ENCODE data around the gene TRIM62.

DNA sequence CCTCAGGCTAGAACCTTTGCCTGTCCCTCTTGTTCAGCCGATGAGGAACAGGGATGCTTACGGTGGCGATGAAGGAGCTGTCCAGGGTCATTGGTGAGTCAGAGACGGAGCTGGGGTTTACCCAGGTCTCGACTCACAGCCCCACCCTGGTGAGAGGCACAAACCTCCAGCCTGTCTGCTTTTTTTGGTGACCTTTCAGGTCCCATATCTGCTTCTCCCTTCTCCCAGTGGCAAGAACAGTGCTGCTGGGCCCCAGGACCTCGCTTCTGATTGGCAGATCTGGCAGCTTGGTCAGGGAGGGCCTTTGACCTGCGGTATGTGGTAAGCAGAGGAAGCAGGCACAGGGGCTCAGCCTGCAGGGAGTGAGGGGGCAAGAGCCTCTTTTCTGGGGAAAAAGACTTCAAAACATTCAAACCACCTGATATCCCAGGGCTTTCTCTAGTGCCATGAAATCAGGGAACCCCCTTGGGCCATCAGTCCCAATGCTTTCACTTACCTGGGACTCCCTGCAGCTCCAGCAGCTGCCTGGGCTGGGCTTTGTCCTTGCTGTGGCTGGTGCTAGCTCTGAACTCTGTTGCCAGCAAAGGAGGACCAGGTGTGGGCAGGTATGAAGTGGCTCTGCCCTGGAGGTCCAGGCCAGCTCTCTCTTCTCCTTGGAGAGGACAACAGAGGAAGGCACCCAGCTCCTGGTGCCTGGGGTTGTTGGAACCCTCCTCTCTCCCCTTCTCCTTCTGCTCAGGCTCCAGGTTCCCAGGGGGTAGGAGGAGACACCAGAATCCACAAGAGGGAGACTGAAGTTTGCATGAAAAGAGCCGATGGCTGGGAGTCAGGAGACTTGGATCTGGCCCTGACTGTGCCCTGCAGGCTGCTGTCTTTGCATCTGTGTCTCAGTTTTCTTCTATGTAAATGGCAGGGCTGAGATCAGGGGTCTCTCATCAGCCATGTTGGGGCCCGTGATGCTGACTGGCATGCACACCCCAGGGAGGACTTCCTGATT is 41.4 kb downstream of the TRIM62 start:
- no peak for TF ChIP-seq POLR2A (IDR thresholded peaks at IDR 0.05)
- TF ChIP-seq, protein P1, sequence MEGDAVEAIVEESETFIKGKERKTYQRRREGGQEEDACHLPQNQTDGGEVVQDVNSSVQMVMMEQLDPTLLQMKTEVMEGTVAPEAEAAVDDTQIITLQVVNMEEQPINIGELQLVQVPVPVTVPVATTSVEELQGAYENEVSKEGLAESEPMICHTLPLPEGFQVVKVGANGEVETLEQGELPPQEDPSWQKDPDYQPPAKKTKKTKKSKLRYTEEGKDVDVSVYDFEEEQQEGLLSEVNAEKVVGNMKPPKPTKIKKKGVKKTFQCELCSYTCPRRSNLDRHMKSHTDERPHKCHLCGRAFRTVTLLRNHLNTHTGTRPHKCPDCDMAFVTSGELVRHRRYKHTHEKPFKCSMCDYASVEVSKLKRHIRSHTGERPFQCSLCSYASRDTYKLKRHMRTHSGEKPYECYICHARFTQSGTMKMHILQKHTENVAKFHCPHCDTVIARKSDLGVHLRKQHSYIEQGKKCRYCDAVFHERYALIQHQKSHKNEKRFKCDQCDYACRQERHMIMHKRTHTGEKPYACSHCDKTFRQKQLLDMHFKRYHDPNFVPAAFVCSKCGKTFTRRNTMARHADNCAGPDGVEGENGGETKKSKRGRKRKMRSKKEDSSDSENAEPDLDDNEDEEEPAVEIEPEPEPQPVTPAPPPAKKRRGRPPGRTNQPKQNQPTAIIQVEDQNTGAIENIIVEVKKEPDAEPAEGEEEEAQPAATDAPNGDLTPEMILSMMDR (IDR thresholded peaks at IDR 0.05) = no peak
- no peak for TF ChIP-seq EP300 (IDR thresholded peaks at IDR 0.05; ENCODE audit: low read depth)
- TF ChIP-seq POLR2AphosphoS5 (IDR thresholded peaks at IDR 0.05) = no peak
